GM06990 (cell line): Measurements from ENCODE around the gene EFEMP2.

Source experiments
- DNase-seq: peaks from one replicate; pipeline ENCODE4 v3.0.0-alpha.2; 2011; ENCODE audit not compliant: insufficient read length; ENCODE audit errors: extremely low read depth
- H3K27me3 ChIP-seq: replicated peaks from 2 replicates; pipeline ENCODE4 v1.6.0; 2011; ENCODE audit warnings: low read length; ENCODE audit not compliant: control insufficient read depth, insufficient read depth
- H3K36me3 ChIP-seq: 2 replicates; pipeline ENCODE4 v1.5.1; 2011; ENCODE audit warnings: low read length; ENCODE audit not compliant: control insufficient read depth, insufficient read depth
- H3K4me3 ChIP-seq: replicated peaks from 2 replicates; pipeline ENCODE4 v1.5.1; 2011; ENCODE audit warnings: low read depth, mild to moderate bottlenecking, control low read depth, low read length
- TF ChIP-seq, protein P1 (sequence below): IDR thresholded peaks from 2 replicates; pipeline ENCODE4 v1.5.1; 2011; ENCODE audit warnings: low read length, control low read depth, mild to moderate bottlenecking, inconsistent platforms; ENCODE audit not compliant: insufficient read depth, poor library complexity, severe bottlenecking

The EFEMP2 gene

DNA sequence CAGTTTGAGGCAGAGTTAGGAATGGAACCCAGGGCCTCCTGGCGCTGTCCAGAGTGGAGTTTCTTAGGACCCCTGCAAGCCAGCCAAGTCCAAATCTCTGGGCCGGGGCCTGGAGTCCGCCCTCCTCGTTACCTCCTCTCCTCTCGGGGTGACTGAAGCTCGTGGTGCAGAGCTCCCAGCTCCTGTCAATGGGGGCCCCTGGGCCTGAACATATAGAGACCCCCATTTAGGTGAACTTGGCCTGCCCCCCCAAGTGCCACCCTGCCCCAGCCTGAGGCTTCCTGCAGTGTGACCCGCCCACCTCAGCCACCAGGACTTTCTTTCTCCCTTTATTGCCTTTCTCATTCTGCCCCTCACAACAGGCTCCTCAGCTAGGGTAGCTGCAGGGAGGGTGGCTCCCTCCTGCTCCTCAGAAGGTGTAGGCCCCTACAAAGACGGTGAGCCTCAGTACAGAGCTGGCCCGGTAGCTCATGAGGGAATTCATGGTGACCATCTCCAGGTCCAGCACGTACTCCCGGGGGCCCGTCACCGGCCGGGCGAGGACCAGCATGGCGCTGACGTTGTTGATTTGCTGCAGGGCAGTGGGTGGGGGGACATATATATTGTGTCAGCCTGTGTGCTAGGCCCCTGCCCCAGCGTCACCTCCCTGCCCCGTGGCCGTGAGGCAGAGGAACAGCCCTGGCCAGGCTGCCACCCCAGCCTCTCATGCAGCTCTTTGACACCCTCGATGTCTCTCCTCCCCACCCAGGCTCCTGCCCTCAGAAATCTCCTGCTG is 5.9 kb downstream of the EFEMP2 start:
- Histone ChIP-seq H3K4me3 (no peak overlapping the region), H3K27me3 (no peaks in the 10 kb centered on the region), H3K36me3 (peaks cover 44% of the 10 kb centered on the region)
- TF ChIP-seq, protein P1, sequence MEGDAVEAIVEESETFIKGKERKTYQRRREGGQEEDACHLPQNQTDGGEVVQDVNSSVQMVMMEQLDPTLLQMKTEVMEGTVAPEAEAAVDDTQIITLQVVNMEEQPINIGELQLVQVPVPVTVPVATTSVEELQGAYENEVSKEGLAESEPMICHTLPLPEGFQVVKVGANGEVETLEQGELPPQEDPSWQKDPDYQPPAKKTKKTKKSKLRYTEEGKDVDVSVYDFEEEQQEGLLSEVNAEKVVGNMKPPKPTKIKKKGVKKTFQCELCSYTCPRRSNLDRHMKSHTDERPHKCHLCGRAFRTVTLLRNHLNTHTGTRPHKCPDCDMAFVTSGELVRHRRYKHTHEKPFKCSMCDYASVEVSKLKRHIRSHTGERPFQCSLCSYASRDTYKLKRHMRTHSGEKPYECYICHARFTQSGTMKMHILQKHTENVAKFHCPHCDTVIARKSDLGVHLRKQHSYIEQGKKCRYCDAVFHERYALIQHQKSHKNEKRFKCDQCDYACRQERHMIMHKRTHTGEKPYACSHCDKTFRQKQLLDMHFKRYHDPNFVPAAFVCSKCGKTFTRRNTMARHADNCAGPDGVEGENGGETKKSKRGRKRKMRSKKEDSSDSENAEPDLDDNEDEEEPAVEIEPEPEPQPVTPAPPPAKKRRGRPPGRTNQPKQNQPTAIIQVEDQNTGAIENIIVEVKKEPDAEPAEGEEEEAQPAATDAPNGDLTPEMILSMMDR: no peak
- no peak for DNase-seq

DNA sequence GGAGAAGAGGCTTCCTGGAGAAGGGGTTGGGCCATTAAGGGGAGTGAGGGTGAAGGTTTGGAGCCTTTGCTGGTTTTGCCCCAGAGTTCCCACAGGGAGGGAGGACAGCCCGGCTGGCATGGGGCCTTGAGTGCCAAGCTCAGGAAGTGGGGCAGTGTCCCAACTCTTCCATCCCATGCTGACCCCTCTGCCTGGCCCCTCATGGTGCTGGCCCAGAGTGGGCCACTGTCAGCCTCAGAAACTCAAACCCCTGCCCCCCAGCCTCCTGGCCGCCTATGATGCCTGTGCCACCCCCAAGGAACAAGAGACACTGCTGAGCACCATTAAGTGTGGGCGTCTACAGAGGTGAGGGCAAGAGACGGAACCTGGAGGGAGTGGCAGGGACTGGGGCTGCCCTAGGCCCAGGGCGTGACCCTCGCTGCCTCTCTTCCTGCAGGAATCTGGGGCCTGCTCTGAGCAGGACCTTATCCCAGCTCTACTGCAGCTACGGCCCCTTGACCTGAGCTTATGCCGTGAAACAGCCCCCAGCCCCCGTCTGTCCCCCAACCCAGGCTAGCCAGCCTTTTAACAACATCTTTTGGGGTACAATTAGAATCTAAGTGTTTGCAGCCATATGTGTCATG is 6.9 kb downstream of the EFEMP2 start:
- Histone ChIP-seq H3K4me3 (no peak overlapping the region), H3K36me3 (peaks cover 44% of the 10 kb centered on the region), H3K27me3 (no peaks in the 10 kb centered on the region)
- no peak for DNase-seq
- TF ChIP-seq, protein P1: no peak

DNA sequence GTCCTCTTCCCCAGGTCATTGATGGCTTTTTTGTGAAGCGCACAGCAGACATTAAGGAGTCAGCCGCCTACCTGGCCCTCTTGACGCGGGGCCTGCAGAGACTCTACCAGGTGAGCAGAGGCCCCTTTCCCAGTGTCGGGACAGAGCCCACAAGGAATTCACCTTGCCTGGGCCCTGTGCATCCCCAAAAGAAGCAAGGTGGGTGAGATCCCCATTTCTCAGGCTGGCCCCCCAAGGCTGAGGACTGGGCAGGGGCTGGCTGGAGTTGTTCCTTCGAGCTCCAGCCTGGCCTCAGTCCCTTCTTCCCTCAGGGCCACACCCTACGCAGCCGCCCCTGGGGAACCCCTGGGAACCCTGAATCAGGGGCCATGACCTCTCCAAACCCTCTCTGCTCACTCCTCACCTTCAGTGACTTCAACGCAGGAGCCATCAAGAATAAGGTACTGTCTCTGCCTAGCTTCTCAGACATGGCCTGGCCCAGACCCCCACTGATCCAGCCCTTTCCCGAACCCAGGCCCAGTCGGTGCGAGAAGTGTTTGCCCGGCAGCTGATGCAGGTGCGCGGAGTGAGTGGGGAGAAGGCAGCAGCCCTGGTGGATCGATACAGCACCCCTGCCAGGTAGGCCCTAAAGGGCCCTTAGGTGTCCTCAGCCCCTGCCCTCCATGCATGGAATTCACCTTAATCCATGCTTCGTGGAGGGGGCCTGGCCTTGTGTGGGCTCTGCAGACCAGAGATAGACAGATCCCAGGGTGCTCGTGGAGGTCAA is 7.7 kb downstream of the EFEMP2 start:
- no peak for DNase-seq
- H3K4me3 ChIP-seq: no peak overlapping the region
- TF ChIP-seq, protein P1: no peak
- peaks cover 44% of the 10 kb centered on the region for H3K36me3 ChIP-seq
- no peaks in the 10 kb centered on the region for H3K27me3 ChIP-seq

DNA sequence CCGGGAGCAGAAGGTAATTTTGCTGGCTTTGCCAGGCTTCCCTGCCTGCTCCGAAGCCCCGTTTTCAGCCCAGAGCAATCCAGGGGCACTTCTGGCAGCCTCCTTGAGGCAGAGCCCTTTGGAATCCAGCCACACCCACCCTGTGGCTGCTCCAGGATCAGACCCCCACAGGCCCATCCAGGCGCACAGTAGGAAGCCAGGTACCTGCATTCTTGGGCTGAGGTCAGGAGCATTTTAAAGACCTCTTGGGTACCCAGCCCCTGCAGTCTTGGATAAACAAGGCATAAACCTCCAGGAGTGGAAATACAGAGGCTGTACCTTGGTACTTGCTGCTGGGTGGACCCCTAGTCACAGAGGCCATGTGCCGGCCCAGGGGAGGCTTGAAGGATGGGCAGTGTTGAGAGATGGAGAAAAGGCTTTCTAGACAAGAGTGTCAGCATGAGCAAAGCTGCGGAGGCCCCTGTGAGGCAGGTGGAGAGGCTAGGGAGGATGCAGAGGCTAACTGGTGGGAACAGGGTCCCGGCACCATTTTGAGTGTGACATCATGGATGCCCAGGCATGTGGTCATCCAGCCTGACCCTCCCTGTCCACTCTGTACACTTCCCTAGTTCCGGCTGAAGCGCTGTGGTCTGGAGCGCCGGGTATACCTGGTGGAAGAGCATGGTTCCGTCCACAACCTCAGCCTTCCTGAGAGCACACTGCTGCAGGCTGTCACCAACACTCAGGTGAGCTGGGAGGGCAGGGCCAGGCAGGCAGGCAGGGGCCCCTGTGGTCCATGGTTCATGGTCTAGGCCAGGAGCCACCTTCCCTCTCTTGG is 8.5 kb downstream of the EFEMP2 start:
- Histone ChIP-seq H3K36me3 (peaks cover 44% of the 10 kb centered on the region), H3K4me3 (no peak overlapping the region), H3K27me3 (no peaks in the 10 kb centered on the region)
- no peak for DNase-seq
- TF ChIP-seq, protein P1: no peak
